ENCODE data around the gene TRDMT1. TPM values are rescaled to one million over a fixed set of nuclear protein-coding genes. Genes with fewer than 3 reads are reported as not detected.

TRDMT1 gene
- total RNA-seq, 1 experiment from 2014 or later = 20.2 TPM

GRCh38 chr10:17185873-17186272, 15.6 kb downstream of the TRDMT1 start:
- Mint-ChIP-seq H3K27ac (no peak overlapping the region), H3K4me1 (peaks cover 14 to 15% of the 10 kb centered on the region in 2 experiments), H3K36me3 (ENCODE audit: insufficient read depth in 1 of 3, low read depth in 3 of 3) (no peaks in the 10 kb centered on the region), H3K9me3 (no peaks in the 10 kb centered on the region), H3K4me3 (no peak overlapping the region), H3K27me3 (ENCODE audit: low read depth) (no peaks in the 10 kb centered on the region)
- H2AFZ ChIP-seq (ENCODE audit: low read length) = no peak overlapping the region
- WGBS (ENCODE audit: extremely low coverage, insufficient read length, low lambda C conversion rate) = no CpG with 5 or more reads among the region's 3 CpGs
- no peak overlapping the region for H4K91ac ChIP-seq (ENCODE audit: insufficient read length, low read depth, low read length)
- H3K9ac ChIP-seq (ENCODE audit: extremely low read depth, insufficient read length, low read length) = no peak overlapping the region
- H3T11ph ChIP-seq (ENCODE audit: low read length) = no peak overlapping the region
- H2BK5ac ChIP-seq (ENCODE audit: insufficient read length, low read length) = no peak overlapping the region
- TF ChIP-seq CTCF (conservative IDR thresholded peaks at IDR 0.05) = no peak
- H3K23ac ChIP-seq (ENCODE audit: insufficient read length, low read depth, low read length) = no peak overlapping the region
- no peak overlapping the region for H3K14ac ChIP-seq (ENCODE audit: insufficient read depth, low read length)
- no peak overlapping the region for H3K18ac ChIP-seq (ENCODE audit: insufficient read length, low read depth, low read length)
- DNase-seq = no peak
- no peaks in the 10 kb centered on the region for H3K23me2 ChIP-seq (ENCODE audit: insufficient read length, low read depth, low read length, poor library complexity, severe bottlenecking)
- H3K79me2 ChIP-seq (ENCODE audit: insufficient read depth, low read length) = no peaks in the 10 kb centered on the region
- no peak overlapping the region for H2BK12ac ChIP-seq (ENCODE audit: insufficient read length, low read depth, low read length)
- no peaks in the 10 kb centered on the region for H4K20me1 ChIP-seq (ENCODE audit: control insufficient read depth, insufficient read depth, insufficient read length)
- H3K79me1 ChIP-seq (ENCODE audit: insufficient read depth, low read depth, low read length, poor library complexity, severe bottlenecking) = peaks cover 4% of the 10 kb centered on the region
- no peaks in the 10 kb centered on the region for H3K9me3 ChIP-seq (ENCODE audit: control insufficient read depth, low read depth, low read length)
- H4K5ac ChIP-seq (ENCODE audit: insufficient read length, low read depth, low read length) = no peak overlapping the region
- H3K4ac ChIP-seq (ENCODE audit: low read depth, low read length) = no peak overlapping the region
- no peak overlapping the region for H2BK120ac ChIP-seq (ENCODE audit: low read depth, low read length, poor library complexity, severe bottlenecking)
- no peak overlapping the region for H3K27ac ChIP-seq (ENCODE audit: insufficient read length, low read depth, low read length)
- peaks cover 6% of the 10 kb centered on the region; the same call in 1 of the 2 replicates for H3K4me1 ChIP-seq (ENCODE audit: insufficient read depth, low read length)
- no peaks in the 10 kb centered on the region for H3K27me3 ChIP-seq (ENCODE audit: insufficient read depth, low read length)
- no peak overlapping the region for H3K4me2 ChIP-seq (ENCODE audit: insufficient read depth, insufficient read length, low read length)
- no peak overlapping the region for H2BK15ac ChIP-seq (ENCODE audit: low read depth, low read length)
- H2AK5ac ChIP-seq (ENCODE audit: insufficient read length, low read length) = no peak overlapping the region
- no peak overlapping the region for H4K8ac ChIP-seq (replicated peaks; ENCODE audit: insufficient read length, low read depth, low read length)
- no peak overlapping the region for H2BK20ac ChIP-seq (ENCODE audit: low read depth, low read length, poor library complexity, severe bottlenecking)
- H3K56ac ChIP-seq (ENCODE audit: insufficient read length, low read depth, low read length) = no peak overlapping the region

All from H9 (cell line).